SK-N-SH (cell line): Measurements from ENCODE around the gene P2RY13. TPM values are rescaled to one million over a fixed set of nuclear protein-coding genes. Genes with fewer than 3 reads are reported as not detected.

Experiments
- CTCF ChIA-PET: fragments of 300-600, 350-600 bp; formaldehyde crosslinking; extraction: SDS; loops from one replicate; lab custom pipeline; 2021; lab: Yijun Ruan, JAX
- POLR2A ChIA-PET: fragments of 350-600 bp; sonication (Branson Sonifier 250); formaldehyde crosslinking; extraction: SDS; loops from one replicate; lab custom pipeline; 2020; ENCODE audit warnings: antibody characterized with exemption, inconsistent platforms; lab: Yijun Ruan, JAX
- DNase-seq: peaks from one replicate; pipeline ENCODE4 v3.0.0; 2012
- H2AFZ ChIP-seq: fragments of 200-600 bp; sonication (generic); 2 replicates; pipeline ENCODE4 v1.8.1; 2016; ENCODE audit warnings: antibody characterized with exemption, mild to moderate bottlenecking, low read depth
- H3F3A ChIP-seq: fragments of 200-600 bp; sonication (generic); replicated peaks from 2 replicates; pipeline ENCODE3; 2016; ENCODE audit warnings: antibody characterized with exemption, mild to moderate bottlenecking; ENCODE audit not compliant: insufficient read depth
- H3K27ac ChIP-seq, 2 experiments: fragments of 200-500 bp in 1 of 2; fragments of 200-600 bp in 1 of 2; sonication (Bioruptor generic) in 1 of 2; sonication (generic), shearing (Covaris generic) in 1 of 2; 2 replicates each; pipeline versions ENCODE4 v1.5.1 to v1.6.1; 2014 to 2016; ENCODE audit warnings: low read depth in 2 of 2, inconsistent platforms in 1 of 2, low read length in 1 of 2, mild to moderate bottlenecking in 1 of 2, mixed read lengths in 1 of 2
- H3K27me3 ChIP-seq: fragments of 200-600 bp; sonication (generic), shearing (Covaris generic); 2 replicates; pipeline ENCODE4 v1.6.1; 2016; ENCODE audit warnings: mixed run types; ENCODE audit not compliant: insufficient read depth
- H3K36me3 ChIP-seq, 2 experiments: fragments of 200-500 bp in 1 of 2; fragments of 200-600 bp in 1 of 2; sonication (Bioruptor generic) in 1 of 2; sonication (generic) in 1 of 2; replicated peaks in 1 of 2; 2 replicates each; pipeline versions ENCODE3 to v1.5.1; 2014 to 2016; ENCODE audit warnings: low read length in 1 of 2, mild to moderate bottlenecking in 1 of 2; ENCODE audit not compliant: insufficient read depth in 2 of 2, control insufficient read depth in 1 of 2
- H3K4me1 ChIP-seq, 2 experiments: fragments of 200-500 bp in 1 of 2; fragments of 200-600 bp in 1 of 2; sonication (Bioruptor generic) in 1 of 2; sonication (generic), shearing (Covaris generic) in 1 of 2; 2 replicates each; pipeline versions ENCODE4 v1.5.1 to v1.6.1; 2014 to 2016; ENCODE audit warnings: low read depth in 1 of 2, low read length in 1 of 2, mixed run types in 1 of 2; ENCODE audit not compliant: insufficient read depth in 2 of 2, control insufficient read depth in 1 of 2
- H3K4me2 ChIP-seq: fragments of 200-600 bp; sonication (generic), shearing (Covaris generic); 2 replicates; pipeline ENCODE4 v1.6.1; 2017; ENCODE audit warnings: mixed run types
- H3K4me3 ChIP-seq, 2 experiments: fragments of 200-500 bp in 1 of 2; fragments of 200-600 bp in 1 of 2; sonication (Bioruptor generic) in 1 of 2; sonication (generic), shearing (Covaris generic) in 1 of 2; 2 replicates each; pipeline versions ENCODE4 v1.5.1 to v1.8.1; 2014 to 2016; ENCODE audit warnings: low read depth in 2 of 2, inconsistent platforms in 1 of 2, low read length in 1 of 2, mild to moderate bottlenecking in 1 of 2, mixed read lengths in 1 of 2, moderate library complexity in 1 of 2
- H3K79me2 ChIP-seq: fragments of 200-600 bp; sonication (generic); 2 replicates; pipeline ENCODE4 v1.8.1; 2017; ENCODE audit warnings: mild to moderate bottlenecking; ENCODE audit not compliant: insufficient read depth
- H3K9ac ChIP-seq: fragments of 200-600 bp; sonication (generic); 2 replicates; pipeline ENCODE4 v1.6.1; 2017; ENCODE audit warnings: mixed run types
- H3K9me2 ChIP-seq: fragments of 200-600 bp; sonication (generic); 2 replicates; pipeline ENCODE4 v1.6.1; 2017; ENCODE audit warnings: mixed run types
- H3K9me3 ChIP-seq: fragments of 200-600 bp; sonication (generic); 2 replicates; pipeline ENCODE4 v1.6.1; 2017; ENCODE audit warnings: mixed run types, mild to moderate bottlenecking, moderate library complexity
- H4K20me1 ChIP-seq: fragments of 200-600 bp; sonication (generic); 2 replicates; pipeline ENCODE4 v1.6.1; 2017; ENCODE audit warnings: mild to moderate bottlenecking, mixed run types; ENCODE audit not compliant: insufficient read depth
- EP300 ChIP-seq, 2 experiments: IDR thresholded peaks; 2 replicates each; pipeline versions ENCODE4 v1.4.0 to v1.6.1; 2012; ENCODE audit warnings: borderline replicate concordance in 1 of 2, low read depth in 1 of 2, low read length in 1 of 2
- FOSL2 ChIP-seq: IDR thresholded peaks from 2 replicates; pipeline ENCODE4 v1.4.0; 2012; ENCODE audit warnings: low read depth, mild to moderate bottlenecking, moderate library complexity, borderline replicate concordance
- FOXM1 ChIP-seq: IDR thresholded peaks from 2 replicates; pipeline ENCODE4 v1.4.0; 2012; ENCODE audit warnings: low read depth, mild to moderate bottlenecking
- GABPA ChIP-seq: IDR thresholded peaks from 2 replicates; pipeline ENCODE4 v1.4.0; 2012; ENCODE audit warnings: low read depth, mild to moderate bottlenecking
- JUND ChIP-seq: IDR thresholded peaks from 2 replicates; pipeline ENCODE4 v1.4.0; 2012
- MEF2A ChIP-seq: IDR thresholded peaks from 2 replicates; pipeline ENCODE4 v1.4.0; 2012; ENCODE audit warnings: low read depth, borderline replicate concordance
- MXI1 ChIP-seq: IDR thresholded peaks from 2 replicates; pipeline ENCODE4 v1.6.1; 2012; ENCODE audit warnings: mild to moderate bottlenecking, low read depth, low read length, improper control_type of control experiment
- NFIC ChIP-seq: IDR thresholded peaks from 2 replicates; pipeline ENCODE4 v1.4.0; 2012; ENCODE audit warnings: borderline replicate concordance
- RAD21 ChIP-seq: IDR thresholded peaks from 2 replicates; pipeline ENCODE4 v1.6.1; 2012; ENCODE audit warnings: mild to moderate bottlenecking, low read length
- RCOR1 ChIP-seq: fragments of 150-350 bp; IDR thresholded peaks from 2 replicates; pipeline ENCODE4 v1.6.1; 2017; ENCODE audit warnings: antibody characterized with exemption, low read length
- RXRA ChIP-seq: IDR thresholded peaks from 2 replicates; pipeline ENCODE4 v1.4.0; 2012; ENCODE audit warnings: low read depth, mild to moderate bottlenecking, borderline replicate concordance
- SIN3A ChIP-seq: IDR thresholded peaks from 2 replicates; pipeline ENCODE4 v1.6.1; 2012; ENCODE audit warnings: low read depth, mild to moderate bottlenecking, low read length, moderate library complexity, borderline replicate concordance
- TAF1 ChIP-seq: IDR thresholded peaks from 2 replicates; pipeline ENCODE4 v1.6.1; 2012; ENCODE audit warnings: low read depth, mild to moderate bottlenecking, low read length, moderate library complexity, borderline replicate concordance
- TCF12 ChIP-seq: IDR thresholded peaks from 2 replicates; pipeline ENCODE4 v1.4.0; 2012
- TEAD4 ChIP-seq: IDR thresholded peaks from 2 replicates; pipeline ENCODE4 v1.4.0; 2012; ENCODE audit warnings: mild to moderate bottlenecking, borderline replicate concordance; ENCODE audit not compliant: insufficient read depth
- WGBS: methylation state at CpG from one replicate; pipeline ENCODE4 v1.1.6; 2017; ENCODE audit warnings: low lambda C conversion rate; 5-methylcytosine and 5-hydroxymethylcytosine counted together
- polyA plus RNA-seq, 3 experiments: library from polyadenylated mRNA; depleted of rRNA; stranded (reverse); fragments of >200 nt; gene quantifications; 2 replicates each; pipeline ENCODE4 v1.2.3, GENCODE V29; 2012
- TF ChIP-seq, protein P1 (sequence below): IDR thresholded peaks from 2 replicates; pipeline ENCODE4 v1.4.0; 2012; ENCODE audit warnings: low read depth, borderline replicate concordance
- TF ChIP-seq, protein P2 (sequence below): IDR thresholded peaks from 2 replicates; pipeline ENCODE4 v1.4.0; 2012; ENCODE audit warnings: low read depth
- TF ChIP-seq, protein P3 (sequence below): fragments of 150-350 bp; IDR thresholded peaks from 2 replicates; pipeline ENCODE4 v1.6.1; 2017; ENCODE audit warnings: antibody characterized with exemption, low read length, low read depth, borderline replicate concordance

P2RY13 gene
- polyA plus RNA-seq, 1 of the 3 experiments (the other 2 are of a cell fraction) = not detected

DNA sequence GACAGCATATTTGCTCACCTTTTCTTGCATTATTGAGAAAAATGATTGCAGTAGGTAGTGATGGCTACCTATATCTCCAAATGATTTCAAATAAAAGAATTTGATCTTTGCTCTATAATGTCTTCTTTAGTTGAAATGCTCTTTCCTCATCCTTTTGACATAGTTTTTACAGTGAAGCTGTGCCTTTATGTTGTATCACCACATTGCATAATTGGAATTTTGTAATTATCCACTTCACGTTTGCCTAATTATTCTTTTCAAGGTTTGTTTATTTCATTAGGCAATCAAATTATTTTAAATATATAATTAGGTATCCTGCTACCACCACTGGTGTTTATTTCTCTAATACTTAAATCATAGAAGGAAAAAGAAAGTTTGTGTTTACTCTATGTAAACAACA is 21.3 kb upstream of the P2RY13 start:
- ChIA-PET POLR2A (no interaction called here), CTCF (interaction anchor here (0.6 kb wide), 1 partner anchor 116 kb away, joined by 3 read pairs; no protein-coding TSS in a partner anchor)
- H2AFZ ChIP-seq = no peak overlapping the region
- H3K27me3 ChIP-seq = peaks cover 14% of the 10 kb centered on the region; the same call in 1 of the 2 replicates
- no peaks in the 10 kb centered on the region for H3K9me3 ChIP-seq
- no peaks in the 10 kb centered on the region for H3F3A ChIP-seq
- no peak overlapping the region for H3K9ac ChIP-seq
- DNase-seq = no peak
- H3K4me3 ChIP-seq = no peak overlapping the region
- TF ChIP-seq, protein P1, sequence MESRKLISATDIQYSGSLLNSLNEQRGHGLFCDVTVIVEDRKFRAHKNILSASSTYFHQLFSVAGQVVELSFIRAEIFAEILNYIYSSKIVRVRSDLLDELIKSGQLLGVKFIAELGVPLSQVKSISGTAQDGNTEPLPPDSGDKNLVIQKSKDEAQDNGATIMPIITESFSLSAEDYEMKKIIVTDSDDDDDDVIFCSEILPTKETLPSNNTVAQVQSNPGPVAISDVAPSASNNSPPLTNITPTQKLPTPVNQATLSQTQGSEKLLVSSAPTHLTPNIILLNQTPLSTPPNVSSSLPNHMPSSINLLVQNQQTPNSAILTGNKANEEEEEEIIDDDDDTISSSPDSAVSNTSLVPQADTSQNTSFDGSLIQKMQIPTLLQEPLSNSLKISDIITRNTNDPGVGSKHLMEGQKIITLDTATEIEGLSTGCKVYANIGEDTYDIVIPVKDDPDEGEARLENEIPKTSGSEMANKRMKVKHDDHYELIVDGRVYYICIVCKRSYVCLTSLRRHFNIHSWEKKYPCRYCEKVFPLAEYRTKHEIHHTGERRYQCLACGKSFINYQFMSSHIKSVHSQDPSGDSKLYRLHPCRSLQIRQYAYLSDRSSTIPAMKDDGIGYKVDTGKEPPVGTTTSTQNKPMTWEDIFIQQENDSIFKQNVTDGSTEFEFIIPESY = no peak
- TF ChIP-seq RCOR1 = no peak
- no peak for TF ChIP-seq FOXM1
- no peak for TF ChIP-seq TEAD4
- TF ChIP-seq RXRA = no peak
- TF ChIP-seq, protein P2, sequence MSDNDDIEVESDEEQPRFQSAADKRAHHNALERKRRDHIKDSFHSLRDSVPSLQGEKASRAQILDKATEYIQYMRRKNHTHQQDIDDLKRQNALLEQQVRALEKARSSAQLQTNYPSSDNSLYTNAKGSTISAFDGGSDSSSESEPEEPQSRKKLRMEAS = no peak
- no peak for TF ChIP-seq SIN3A
- no peak for TF ChIP-seq FOSL2
- no peak for TF ChIP-seq MEF2A
- no peak for TF ChIP-seq GABPA
- TF ChIP-seq TCF12 = no peak
- no peak for TF ChIP-seq JUND
- no peak for TF ChIP-seq MXI1
- TF ChIP-seq, protein P3, sequence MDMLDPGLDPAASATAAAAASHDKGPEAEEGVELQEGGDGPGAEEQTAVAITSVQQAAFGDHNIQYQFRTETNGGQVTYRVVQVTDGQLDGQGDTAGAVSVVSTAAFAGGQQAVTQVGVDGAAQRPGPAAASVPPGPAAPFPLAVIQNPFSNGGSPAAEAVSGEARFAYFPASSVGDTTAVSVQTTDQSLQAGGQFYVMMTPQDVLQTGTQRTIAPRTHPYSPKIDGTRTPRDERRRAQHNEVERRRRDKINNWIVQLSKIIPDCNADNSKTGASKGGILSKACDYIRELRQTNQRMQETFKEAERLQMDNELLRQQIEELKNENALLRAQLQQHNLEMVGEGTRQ = no peak
- TF ChIP-seq NFIC = no peak
- TF ChIP-seq EP300 (IDR thresholded peaks at IDR 0.05; ENCODE audit: borderline replicate concordance in 1 of 2, low read depth in 1 of 2, low read length in 1 of 2) = no peak
- TF ChIP-seq TAF1 = no peak
- TF ChIP-seq RAD21 = no peak
- H3K27ac ChIP-seq = no peak overlapping the region
- no peaks in the 10 kb centered on the region for H3K79me2 ChIP-seq
- WGBS = 53% methylated on average over 1 of the region's 1 CpG
- H3K9me2 ChIP-seq = no peaks in the 10 kb centered on the region
- H3K4me1 ChIP-seq = peaks cover 0 to 2% of the 10 kb centered on the region in 2 experiments; a peak in 1 of 4 replicates
- no peaks in the 10 kb centered on the region for H4K20me1 ChIP-seq
- no peaks in the 10 kb centered on the region for H3K36me3 ChIP-seq
- no peak overlapping the region for H3K4me2 ChIP-seq
